Right renal pelvis (tissue), 4 donors: ENCODE results near the gene SNED1. TPM values are rescaled to one million over a fixed set of nuclear protein-coding genes. Genes with fewer than 3 reads are reported as not detected.

Source experiments
- DNase-seq, 4 donors: peaks; one replicate each; pipeline ENCODE4 v3.0.0-alpha.2; 2013; ENCODE audit warnings: low read depth in 4 of 4, low spot score in 3 of 4, missing footprints in 1 of 4
- polyA plus RNA-seq, 4 donors: library from polyadenylated mRNA; unstranded; fragments of 120-200 nt; gene quantifications; one replicate each; pipeline ENCODE4 v1.2.1, GENCODE V29; 2013; ENCODE audit not compliant: insufficient read length in 4 of 4

The SNED1 gene
- polyA plus RNA-seq, 4 donors: 7.9 to 9.2 (median 8.7) TPM

- no peak for DNase-seq
Measured at GRCh38 chr2:241136661-241137260, 138.3 kb downstream of the SNED1 start.

GRCh38 chr2:241137276-241138190, 139.1 kb downstream of the SNED1 start:
- no peak for DNase-seq

DNA sequence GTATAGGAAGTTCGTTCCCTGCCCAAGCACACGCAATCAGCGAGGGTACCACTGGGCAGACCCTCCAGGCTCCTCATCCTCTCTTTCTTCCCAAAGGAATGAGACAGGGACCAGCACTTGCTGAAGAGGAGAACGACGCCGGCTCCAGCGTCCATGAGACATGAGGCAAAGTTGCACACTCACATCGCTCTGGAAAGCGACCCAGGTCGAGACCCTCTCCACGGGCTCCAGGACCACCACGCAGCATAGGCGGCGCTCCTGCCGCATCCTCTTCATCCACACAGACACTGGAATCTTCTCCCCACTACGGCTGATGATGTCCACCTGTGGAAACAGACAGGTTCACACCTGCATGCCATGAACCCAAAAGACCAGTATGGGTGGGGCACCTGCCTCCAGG, 140.1 kb downstream of the SNED1 start:
- DNase-seq: no peak

- DNase-seq: no peak
Measured at GRCh38 chr2:241139531-241140444, 141.4 kb downstream of the SNED1 start.

- no peak for DNase-seq
Measured at GRCh38 chr2:241140445-241140840, 142.0 kb downstream of the SNED1 start.

- no peak for DNase-seq
Measured at GRCh38 chr2:241141214-241141770, 142.9 kb downstream of the SNED1 start.

GRCh38 chr2:241142063-241142462, 143.6 kb downstream of the SNED1 start:
- DNase-seq: no peak

- DNase-seq: no peak
Measured at GRCh38 chr2:241142593-241142992, 144.2 kb downstream of the SNED1 start.

Other genes starting within 250 kb of the SNED1 start
- 10 to 100 TPM in 3 of 4 donors, 1 to 10 TPM in 1; 9.8 to 13.9 (median 11.5) TPM for gene KIF1A, start 178.4 kb upstream of the SNED1 start, polyA plus RNA-seq
- under 1 TPM in 3 of 4 donors, not detected in 1; 0.10 to 0.21 (median 0.16) TPM for gene AGXT, start 129.8 kb upstream of the SNED1 start, polyA plus RNA-seq
- gene MAB21L4, start 102.5 kb upstream of the SNED1 start, polyA plus RNA-seq: 1 to 10 TPM; 1.4 to 2.9 (median 2.1) TPM
- under 1 TPM in 3 of 4 donors, not detected in 1; 0.03 to 0.13 (median 0.05) TPM for gene CROCC2, start 92.3 kb upstream of the SNED1 start, polyA plus RNA-seq
- 10 to 100 TPM; 54.9 to 68.0 (median 63.4) TPM for gene MTERF4, start 103.7 kb downstream of the SNED1 start, polyA plus RNA-seq
- 10 to 100 TPM; 14.9 to 19.8 (median 15.7) TPM for gene PASK, start 150.9 kb downstream of the SNED1 start, polyA plus RNA-seq
- gene PPP1R7, start 151.8 kb downstream of the SNED1 start, polyA plus RNA-seq: 10 to 100 TPM; 80.5 to 85.9 (median 85.0) TPM
- 1 to 10 TPM; 1.1 to 2.6 (median 2.0) TPM for gene ANO7, start 190.1 kb downstream of the SNED1 start, polyA plus RNA-seq